ENCODE measurements around the gene DENND1A.

- TF ChIP-seq MAX (CRISPR knock-in tag; IDR thresholded peaks at IDR 0.05) = no peak
- no peak for TF ChIP-seq USF1 (CRISPR knock-in tag; IDR thresholded peaks at IDR 0.05)
- no peak for TF ChIP-seq CTCF (IDR thresholded peaks at IDR 0.05)
- no peak for TF ChIP-seq TEAD4 (CRISPR knock-in tag; IDR thresholded peaks at IDR 0.05)
- no peak for TF ChIP-seq TP53 (CRISPR knock-in tag; IDR thresholded peaks at IDR 0.05)
- no peak for TF ChIP-seq ZNF138 (CRISPR knock-in tag; conservative IDR thresholded peaks at IDR 0.05)
- no peak for TF ChIP-seq GABPB1 (CRISPR knock-in tag; IDR thresholded peaks at IDR 0.05)
- no peak for TF ChIP-seq RORB (CRISPR knock-in tag; IDR thresholded peaks at IDR 0.05)
- no peak for TF ChIP-seq NR1H2 (CRISPR knock-in tag; IDR thresholded peaks at IDR 0.05)
- no peak for TF ChIP-seq PREB (CRISPR knock-in tag; IDR thresholded peaks at IDR 0.05; ENCODE audit: borderline replicate concordance)
- no peak for TF ChIP-seq GTF2I (CRISPR knock-in tag; conservative IDR thresholded peaks at IDR 0.05)
- TF ChIP-seq NFYB (CRISPR knock-in tag; conservative IDR thresholded peaks at IDR 0.05; ENCODE audit: low read depth) = no peak
- TF ChIP-seq ZNF121 (CRISPR knock-in tag; IDR thresholded peaks at IDR 0.05) = no peak
- no peak for TF ChIP-seq NR2C2 (CRISPR knock-in tag; IDR thresholded peaks at IDR 0.05)
Measured at GRCh38 chr9:123341816-123342215, 588.1 kb downstream of the DENND1A start.
